HG02623 (cell line): ENCODE data around the gene SLC25A44.
"Not testable (repeated sequence)": the region's sequence is repeated elsewhere in the genome, so short reads cannot be mapped to it uniquely, and the experiment has no call there.

ENCODE experiments used
- ATAC-seq: cut with Tn5 transposase; IDR thresholded peaks from one replicate; pipeline ENCODE4 v1.9.1; 2021; ENCODE audit warnings: moderate library complexity; ENCODE audit not compliant: unreplicated experiment

The SLC25A44 gene

GRCh38 chr1:156200044-156200443 is 6.1 kb downstream of the SLC25A44 start:
- ATAC-seq: no peak

- no peak for ATAC-seq
Measured at GRCh38 chr1:156203331-156203730, 9.4 kb downstream of the SLC25A44 start.

GRCh38 chr1:156204686-156205085 is 10.8 kb downstream of the SLC25A44 start:
- ATAC-seq: no peak

- ATAC-seq: no peak
Measured at GRCh38 chr1:156211243-156211642, 17.3 kb downstream of the SLC25A44 start.

GRCh38 chr1:156212130-156212529 is 18.2 kb downstream of the SLC25A44 start:
- ATAC-seq: no peak

GRCh38 chr1:156212833-156213643 is 19.1 kb downstream of the SLC25A44 start, which contains the start of gene PMF1:
Gene PMF1, plus strand, starts transcription at chr1:156213007. Its CDS starts 9 bp downstream, at chr1:156213016.
- peak; percentile 85 for ATAC-seq

- ATAC-seq: no peak
Measured at GRCh38 chr1:156213644-156213966, 19.7 kb downstream of the SLC25A44 start.

- ATAC-seq: no peak
Measured at GRCh38 chr1:156214024-156214748, 20.3 kb downstream of the SLC25A44 start.

GRCh38 chr1:156216361-156217086 is 22.6 kb downstream of the SLC25A44 start:
- ATAC-seq: not testable (repeated sequence)

- ATAC-seq: no peak
Measured at GRCh38 chr1:156217871-156218270, 24.0 kb downstream of the SLC25A44 start.

- ATAC-seq: no peak
Measured at GRCh38 chr1:156220226-156220625, 26.3 kb downstream of the SLC25A44 start.

GRCh38 chr1:156221986-156222692 is 28.2 kb downstream of the SLC25A44 start:
- no peak for ATAC-seq

- no peak for ATAC-seq
Measured at GRCh38 chr1:156225677-156226014, 31.7 kb downstream of the SLC25A44 start.

- ATAC-seq: peak; percentile 76
Measured at GRCh38 chr1:156226116-156226538, 32.2 kb downstream of the SLC25A44 start.

- ATAC-seq: no peak
Measured at GRCh38 chr1:156226782-156227181, 32.9 kb downstream of the SLC25A44 start.

- ATAC-seq: no peak
Measured at GRCh38 chr1:156228501-156228900, 34.6 kb downstream of the SLC25A44 start.

- ATAC-seq: no peak
Measured at GRCh38 chr1:156229809-156230472, 36.0 kb downstream of the SLC25A44 start.

GRCh38 chr1:156230473-156230837 is 36.6 kb downstream of the SLC25A44 start:
- ATAC-seq: no peak

- no peak for ATAC-seq
Measured at GRCh38 chr1:156232201-156232894, 38.4 kb downstream of the SLC25A44 start.
